T-helper 1 cell treated with Interleukin-12 subunit alpha and Interleukin-12 subunit beta and Interleukin-4 antibody, amounts not matched to agents 30 ng/mL and 1 ng/mL, for 36 hours (primary cell): Measurements from ENCODE around the gene THSD4. TPM values are rescaled to one million over a fixed set of nuclear protein-coding genes. Genes with fewer than 3 reads are reported as not detected.
"Not testable (repeated sequence)": the region's sequence is repeated elsewhere in the genome, so short reads cannot be mapped to it uniquely, and the experiment has no call there.

Experiments used
- intact Hi-C: fragments of 100-400 bp; cut with micrococcal nuclease; formaldehyde crosslinking; loops from one replicate; pipeline ENCODE4 v1.15.1; 2024
- total RNA-seq: library from RNA; stranded (reverse); gene quantifications from 2 replicates; pipeline ENCODE4 v1.2.3, GENCODE V29; 2022

The THSD4 gene
- total RNA-seq, 1 donor from 2014 or later: not detected

DNA sequence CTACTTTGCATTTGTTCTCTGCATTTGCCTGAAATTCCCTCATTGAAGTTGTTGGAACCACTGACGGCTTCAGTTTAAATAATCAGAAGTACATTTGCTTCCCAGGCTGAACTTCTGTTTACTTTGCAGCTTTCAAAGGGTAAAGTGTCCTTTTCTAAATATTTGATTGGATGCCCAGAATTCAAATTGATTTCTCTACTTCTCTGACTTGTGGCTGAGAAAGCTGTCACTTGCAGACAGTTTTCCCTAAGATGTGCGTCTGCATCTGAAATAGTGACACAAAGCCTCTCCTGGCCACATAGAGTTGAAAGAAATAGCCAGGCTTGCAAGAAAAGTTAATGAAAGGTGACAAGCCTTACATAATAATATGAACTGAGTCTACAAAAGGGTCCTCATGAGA lies 299.6 kb downstream of the THSD4 start:
- intact Hi-C loops: no loop called here

DNA sequence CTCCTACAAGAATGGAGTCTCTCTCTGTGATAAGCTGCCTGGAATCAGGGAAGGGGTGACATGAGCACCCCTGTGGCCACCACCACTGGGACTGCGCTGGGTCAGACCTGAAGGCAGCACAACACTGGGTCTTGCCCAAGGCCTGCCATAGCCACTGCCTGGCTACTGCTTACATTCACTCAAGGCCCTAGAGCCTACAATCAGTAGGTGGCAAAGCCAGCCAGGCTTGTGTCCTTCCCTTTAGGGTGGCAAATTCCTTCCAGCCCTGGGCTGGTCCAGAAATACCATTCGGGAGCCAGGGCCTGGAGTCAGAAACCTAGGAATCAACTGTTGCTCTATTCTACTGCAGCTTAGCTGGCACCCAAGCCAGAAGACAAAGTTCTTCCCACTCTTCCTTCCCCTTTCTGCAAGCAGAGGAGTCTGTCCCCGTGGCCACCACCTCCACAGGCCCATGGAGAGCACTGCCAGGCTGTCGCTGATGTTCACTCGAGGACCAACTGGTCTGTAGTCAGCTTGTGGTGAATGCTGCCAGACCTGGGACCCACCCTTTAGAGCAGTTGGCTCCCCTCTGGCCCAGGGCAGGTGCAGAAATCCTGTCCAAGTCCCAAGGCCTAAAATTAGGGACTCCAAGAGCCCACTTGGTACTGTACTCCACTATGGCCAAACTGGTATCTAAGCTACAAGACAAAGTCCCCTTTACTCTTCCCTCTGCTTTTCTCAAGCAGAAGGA lies 307.4 kb downstream of the THSD4 start:
- intact Hi-C loops: no loop called here

GRCh38 chr15:71424765-71425164 lies 309.5 kb downstream of the THSD4 start:
- intact Hi-C loops: no loop called here

- intact Hi-C loops: no loop called here
Observed at GRCh38 chr15:71425388-71425787, 310.1 kb downstream of the THSD4 start.

DNA sequence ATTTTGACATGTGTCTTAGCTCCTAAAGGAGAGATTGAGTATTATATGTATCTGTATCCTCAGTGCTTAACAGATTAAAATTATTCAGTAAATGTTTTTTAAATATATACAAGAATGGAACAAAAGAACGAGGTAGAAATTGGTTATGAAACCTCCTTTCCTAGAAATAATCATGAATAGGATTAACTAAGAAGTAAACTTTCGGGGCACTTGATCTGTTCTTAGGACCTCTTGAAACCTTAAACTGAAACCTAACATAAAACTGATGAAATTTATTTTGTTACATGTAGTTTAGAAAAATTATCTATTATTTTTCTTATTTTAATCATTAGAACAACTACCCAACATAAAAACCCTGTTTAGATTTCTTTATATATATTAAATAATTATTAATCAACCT lies 311.5 kb downstream of the THSD4 start:
- intact Hi-C loops: no loop called here

DNA sequence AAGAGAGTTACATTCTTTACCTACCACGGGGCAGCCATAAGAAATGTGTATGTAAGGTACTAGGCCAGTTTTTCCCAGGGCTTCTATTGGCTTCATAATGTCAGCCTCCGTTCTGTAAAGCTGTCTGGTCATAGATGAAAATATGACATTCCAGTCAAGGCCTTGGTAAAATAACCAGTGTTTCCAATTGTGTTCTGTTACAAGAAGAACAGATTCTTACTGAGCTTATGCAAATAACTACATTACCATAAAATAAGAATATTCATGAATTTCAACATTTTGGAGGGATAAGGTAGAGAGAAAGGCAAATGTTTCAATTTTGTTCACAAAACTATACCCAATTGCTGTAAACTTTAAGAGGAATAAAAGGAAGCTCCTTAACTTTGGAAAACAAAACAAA lies 315.5 kb downstream of the THSD4 start:
- intact Hi-C loops: no loop called here

GRCh38 chr15:71431343-71432336 lies 316.4 kb downstream of the THSD4 start:
- intact Hi-C loops: no loop called here

DNA sequence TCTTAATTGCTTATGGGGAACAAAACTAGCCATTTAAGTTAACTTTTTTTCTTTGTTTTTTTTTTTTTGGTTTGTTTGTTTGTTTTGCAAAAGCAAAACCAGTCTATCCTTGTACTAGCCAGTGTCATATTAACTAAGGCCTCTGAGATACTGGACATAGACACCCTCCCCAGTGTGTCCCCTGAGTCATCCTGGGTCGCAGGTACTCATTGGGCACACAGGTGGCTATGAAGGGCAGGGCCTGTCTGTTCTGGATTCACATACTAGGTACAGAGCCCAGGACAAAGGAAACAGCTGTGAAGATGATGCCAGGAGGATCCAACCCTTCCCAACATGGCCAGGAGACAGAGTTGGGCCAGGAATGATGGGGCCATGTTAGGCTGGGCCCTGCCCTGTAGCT lies 318.1 kb downstream of the THSD4 start:
- intact Hi-C loops: no loop called here

DNA sequence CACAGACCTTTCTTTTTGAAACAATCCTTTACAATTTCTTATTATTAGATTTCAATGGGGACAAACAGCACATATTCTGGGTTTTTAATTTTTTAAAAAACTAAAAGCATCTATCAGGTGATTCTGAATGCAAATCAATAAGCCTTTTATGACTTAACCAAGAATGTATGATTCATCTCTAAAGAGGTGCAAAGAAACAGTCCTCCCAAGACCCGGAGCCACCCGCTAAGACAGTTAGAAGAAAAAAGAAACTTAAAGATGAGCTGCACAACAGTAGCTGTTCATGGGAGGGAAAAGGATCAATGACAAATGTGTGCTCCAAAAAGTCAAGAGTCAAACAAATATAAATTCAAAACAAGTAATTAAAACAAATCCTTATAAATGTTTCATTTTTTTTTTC lies 319.5 kb downstream of the THSD4 start:
- intact Hi-C loops: no loop called here

GRCh38 chr15:71435552-71435951 lies 320.3 kb downstream of the THSD4 start:
- intact Hi-C loops: no loop called here

DNA sequence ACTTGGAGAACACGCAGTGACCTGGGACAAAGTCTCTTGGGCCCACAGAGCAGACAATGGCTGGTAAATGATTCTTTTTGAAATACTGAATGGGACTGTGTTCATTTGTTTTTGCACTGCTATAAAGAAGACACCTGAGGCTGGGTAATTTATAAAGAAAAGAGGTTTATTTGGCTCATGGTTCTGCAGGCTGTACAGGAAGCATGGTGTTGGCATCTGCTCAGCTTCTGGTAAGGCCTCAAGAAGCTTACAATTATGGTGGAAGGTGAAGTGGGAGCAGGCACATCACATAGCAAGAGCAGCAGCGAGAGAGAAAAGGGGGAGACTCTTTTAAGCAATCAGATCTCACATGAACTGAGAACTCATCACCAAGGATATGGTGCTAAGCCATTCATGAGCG lies 321.6 kb downstream of the THSD4 start:
- intact Hi-C loops: no loop called here

GRCh38 chr15:71437404-71437803 lies 322.1 kb downstream of the THSD4 start:
- intact Hi-C loops: no loop called here

DNA sequence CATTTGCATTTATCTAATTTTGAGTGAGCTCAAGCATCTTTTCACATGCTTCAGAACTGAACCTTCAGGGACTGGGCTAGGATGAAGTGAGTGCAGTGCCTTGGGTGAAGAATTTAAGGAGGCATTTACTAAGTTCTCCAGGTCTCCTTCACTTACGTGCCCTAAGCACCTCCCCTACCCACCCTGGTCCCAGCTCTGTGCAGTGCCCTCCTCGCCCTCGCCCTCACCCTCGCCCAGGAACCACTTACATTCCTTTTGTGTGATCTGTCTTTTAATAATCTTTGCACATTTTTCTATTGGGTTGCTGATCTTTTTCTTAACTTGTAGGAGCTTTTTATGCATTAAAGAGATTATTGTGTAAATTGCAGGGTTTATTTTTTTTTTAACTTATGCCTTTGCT lies 322.6 kb downstream of the THSD4 start:
- intact Hi-C loops: no loop called here

DNA sequence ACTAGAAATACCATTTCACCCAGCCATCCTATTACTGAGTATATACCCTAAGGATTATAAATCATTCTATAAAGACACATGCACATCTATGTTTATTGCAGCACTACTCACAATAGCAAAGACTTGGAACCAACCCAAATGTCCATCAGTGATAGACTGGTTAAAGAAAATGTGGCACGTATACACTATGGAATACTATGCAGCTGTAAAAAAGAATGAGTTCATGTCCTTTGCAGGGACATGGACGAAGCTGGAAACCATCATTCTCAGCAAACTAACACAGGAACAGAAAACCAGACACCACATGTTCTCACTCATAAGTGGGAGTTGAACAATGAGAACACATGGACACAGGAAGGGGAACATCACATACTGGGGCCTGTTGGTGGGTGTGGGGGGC lies 324.2 kb downstream of the THSD4 start:
- intact Hi-C loops: not testable (repeated sequence)

GRCh38 chr15:71440489-71441110 lies 325.3 kb downstream of the THSD4 start:
- intact Hi-C loops: loop anchor here (1.0 to 10.0 kb wide), 6 partner anchors 54 to 1963 kb away; no protein-coding TSS in a partner anchor

GRCh38 chr15:71443538-71443937 lies 328.3 kb downstream of the THSD4 start:
- intact Hi-C loops: loop anchor here (5.0 to 10.0 kb wide), 3 partner anchors 186 to 1966 kb away; no protein-coding TSS in a partner anchor

GRCh38 chr15:71444032-71444810 lies 328.9 kb downstream of the THSD4 start:
- intact Hi-C loops: loop anchor here (5.0 to 10.0 kb wide), 3 partner anchors 187 to 1967 kb away; no protein-coding TSS in a partner anchor

DNA sequence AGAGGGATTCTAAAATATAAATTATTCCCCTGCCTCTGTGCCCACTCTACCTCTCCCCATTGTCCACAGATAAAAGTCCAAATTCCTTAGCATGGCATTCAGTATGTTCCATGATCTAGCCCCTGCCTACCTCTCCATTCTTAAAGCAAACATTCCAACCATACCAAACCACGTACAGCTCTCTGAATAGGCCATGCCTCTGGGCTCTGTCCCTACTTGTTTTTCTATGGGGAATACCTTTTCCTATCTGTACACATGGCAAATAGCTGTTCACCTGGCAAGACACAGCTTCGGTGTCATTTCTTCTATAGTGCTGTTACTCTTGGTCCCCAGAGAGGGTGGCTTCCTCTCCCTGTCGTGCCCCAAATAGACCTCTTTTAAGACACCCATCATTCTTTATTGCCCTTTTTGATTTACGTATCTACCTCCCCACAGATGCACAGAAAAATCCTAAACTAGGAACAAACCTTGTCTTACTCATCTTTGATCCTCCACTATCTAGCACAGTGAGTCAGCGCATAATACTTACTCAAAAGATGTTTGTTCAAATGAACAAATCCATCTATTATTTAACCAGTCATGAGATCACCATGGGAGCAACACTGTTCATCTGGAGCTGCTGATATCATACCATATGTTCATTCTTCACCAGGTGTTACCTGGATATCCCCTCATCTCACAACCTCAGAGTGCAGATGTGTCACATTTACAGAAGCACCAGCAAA lies 329.8 kb downstream of the THSD4 start:
- intact Hi-C loops: loop anchor here (5.0 to 10.0 kb wide), 3 partner anchors 188 to 1968 kb away; no protein-coding TSS in a partner anchor

DNA sequence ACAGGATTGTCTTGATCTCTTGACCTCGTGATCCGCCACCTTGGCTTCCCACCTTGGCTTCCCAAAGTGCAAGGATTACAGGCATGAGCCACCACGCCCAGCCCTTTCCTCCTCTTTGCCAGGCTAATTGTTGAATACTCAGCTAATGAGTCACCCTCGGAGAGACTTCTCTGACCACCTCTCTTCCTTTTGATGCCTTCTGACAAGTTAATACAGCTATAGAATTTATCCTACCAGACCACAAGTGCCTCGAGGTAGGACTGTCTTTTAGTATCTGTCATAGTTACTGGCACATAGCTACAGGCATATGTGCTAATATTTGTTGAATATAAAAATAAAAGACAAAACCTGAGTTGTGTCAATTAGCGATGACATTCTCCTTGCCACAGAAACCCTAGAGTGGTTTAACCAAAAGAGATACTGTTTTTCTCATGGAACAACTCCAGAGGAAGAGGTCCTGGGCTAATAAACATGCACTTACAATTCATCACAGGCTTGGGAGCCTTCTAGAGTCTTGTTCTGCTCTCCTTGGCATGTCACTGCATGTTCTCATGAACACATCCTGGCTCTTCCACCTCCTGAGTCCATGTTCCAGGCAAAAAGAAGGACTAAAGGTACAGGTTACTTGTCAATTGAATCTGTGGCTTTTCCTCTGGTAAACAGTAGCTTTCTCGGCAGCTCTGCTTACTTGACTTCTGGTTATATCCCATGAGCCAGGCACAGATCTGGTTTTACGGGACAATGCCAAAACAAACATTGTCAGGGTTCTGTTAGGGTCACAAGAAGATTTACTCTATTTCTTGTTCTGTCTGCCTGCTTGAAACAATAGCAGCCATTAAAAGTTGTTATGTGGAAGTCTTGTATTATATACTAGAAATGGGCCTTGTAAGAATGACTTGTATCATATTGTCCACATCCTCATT lies 332.3 kb downstream of the THSD4 start:
- intact Hi-C loops: loop anchor here (2.0 to 10.0 kb wide), 2 partner anchors 283 to 707 kb away; no protein-coding TSS in a partner anchor
